ENCODE measurements around the gene NMU. TPM values are rescaled to one million over a fixed set of nuclear protein-coding genes. Genes with fewer than 3 reads are reported as not detected.
"Not testable (repeated sequence)": the region's sequence is repeated elsewhere in the genome, so short reads cannot be mapped to it uniquely, and the experiment has no call there.

NMU gene
- not detected for total RNA-seq
- polyA plus RNA-seq = not detected
- long read RNA-seq, donor 1 = 0 reads
- long read RNA-seq, donor 2 = 0 reads
- long read RNA-seq, donor 3 = 0 reads

GRCh38 chr4:55635741-55636655 lies at the start of gene NMU:
Gene NMU (minus strand): TSS chr4:55636298. CDS start chr4:55636192, 106 bp downstream.
- Histone ChIP-seq H3K36me3 (no peaks in the 10 kb centered on the region), H3K27ac (no peak within 1 kb of the TSS), H3K4me3 (peak within 1 kb of the TSS; percentile 15 to 48 (median 40)), H3K27me3 (peaks cover 9 to 85% (median 78%) of the 10 kb centered on the region in 7 donors), H3K9me3 (no peaks in the 10 kb centered on the region), H3K4me1 (peaks cover 0 to 21% (median 11%) of the 10 kb centered on the region in 9 donors)
- ATAC-seq (peak in 6 of 8 donors; percentile 42 to 81 (median 66)), DNase-seq (peak; percentile 18 to 34)
- intact Hi-C loops (cut with DNase I) = no loop called here
- 1% methylated on average over 71 to 80 of the region's 80 CpGs for WGBS, 2 donors
- peak in 2 of 9 donors; percentile 22 to 28 for TF ChIP-seq CTCF (IDR thresholded peaks at IDR 0.05)

- H3K9me3 ChIP-seq = no peaks in the 10 kb centered on the region
- no peak for DNase-seq
- H3K27ac ChIP-seq = no peak overlapping the region
- no peak for TF ChIP-seq CTCF (IDR thresholded peaks at IDR 0.05)
- no peaks in the 10 kb centered on the region for H3K36me3 ChIP-seq
- no peaks in the 10 kb centered on the region for H3K4me1 ChIP-seq
- H3K27me3 ChIP-seq = peaks cover 0 to 5% (median 0%) of the 10 kb centered on the region in 7 donors
- no peak for ATAC-seq
- no peak overlapping the region for H3K4me3 ChIP-seq
- 87 to 92% methylated on average over 3 of the region's 3 CpGs for WGBS, 2 donors
- intact Hi-C loops (cut with DNase I) = loop anchor here in 1 of 10 donors (1.0 kb wide), 1 partner anchor 30 kb away; no protein-coding TSS in a partner anchor
Measured at GRCh38 chr4:55684276-55684675, 48.2 kb upstream of the NMU start.

- DNase-seq; H3K9me3 ChIP-seq; H3K27ac ChIP-seq; H3K27me3 ChIP-seq; H3K4me1 ChIP-seq; ATAC-seq; intact Hi-C loops (cut with DNase I); H3K36me3 ChIP-seq; H3K4me3 ChIP-seq: not testable (repeated sequence)
- WGBS, 2 donors = 80 to 81% methylated on average over 3 of the region's 3 CpGs
Measured at GRCh38 chr4:55682797-55683196, 46.7 kb upstream of the NMU start.

GRCh38 chr4:55682295-55682694 lies 46.2 kb upstream of the NMU start:
- Histone ChIP-seq H3K36me3 (no peaks in the 10 kb centered on the region), H3K27ac (no peak overlapping the region), H3K4me1 (no peaks in the 10 kb centered on the region), H3K27me3 (no peaks in the 10 kb centered on the region), H3K4me3 (no peak overlapping the region), H3K9me3 (peaks cover 0 to 3% (median 0%) of the 10 kb centered on the region in 11 donors)
- WGBS, 2 donors = 46 to 71% methylated on average over 1 of the region's 1 CpG
- intact Hi-C loops (cut with DNase I) = no loop called here
- ATAC-seq (no peak), DNase-seq (no peak)
- TF ChIP-seq CTCF (IDR thresholded peaks at IDR 0.05) = no peak
